IPS DF 6.9 (cell line): ENCODE data around the gene WASF3.

Experiments used
- DNase-seq: peaks from one replicate; pipeline ENCODE4 v3.0.0-alpha.2; 2013; ENCODE audit warnings: low read depth, low spot score
- H3K27ac ChIP-seq: one replicate; pipeline ENCODE4 v1.5.1; 2013; ENCODE audit warnings: low read length, control low read depth
- H3K27me3 ChIP-seq: 2 replicates; pipeline ENCODE4 v1.6.1; 2013; ENCODE audit warnings: mild to moderate bottlenecking, low read length; ENCODE audit not compliant: control insufficient read depth, insufficient read depth
- H3K36me3 ChIP-seq: 2 replicates; pipeline ENCODE4 v1.6.1; 2013; ENCODE audit warnings: low read length; ENCODE audit not compliant: control insufficient read depth, insufficient read depth
- H3K4me1 ChIP-seq: 2 replicates; pipeline ENCODE4 v1.6.1; 2013; ENCODE audit warnings: low read length; ENCODE audit not compliant: control insufficient read depth, insufficient read depth
- H3K4me3 ChIP-seq: 2 replicates; pipeline ENCODE4 v1.5.1; 2013; ENCODE audit warnings: mild to moderate bottlenecking, low read length
- H3K9me3 ChIP-seq: 2 replicates; pipeline ENCODE4 v1.6.1; 2013; ENCODE audit warnings: low read length, inconsistent platforms; ENCODE audit not compliant: control insufficient read depth, insufficient read depth
- WGBS: extraction: QIAGEN DNeasy Blood & Tissue Kit; methylation state at CpG from one replicate; pipeline ENCODE4 v1.1.7; 2013; ENCODE audit warnings: mixed read lengths, missing lambda C conversion rate; ENCODE audit not compliant: insufficient read length, insufficient coverage; 5-methylcytosine and 5-hydroxymethylcytosine counted together

The WASF3 gene

GRCh38 chr13:26653842-26654241 is 96.4 kb downstream of the WASF3 start:
- no peak overlapping the region for H3K4me3 ChIP-seq
- DNase-seq: no peak
- H3K27me3 ChIP-seq: no peaks in the 10 kb centered on the region
- no peaks in the 10 kb centered on the region for H3K36me3 ChIP-seq
- no peak overlapping the region for H3K27ac ChIP-seq
- no peaks in the 10 kb centered on the region for H3K9me3 ChIP-seq
- WGBS: no CpG with 5 or more reads among the region's 4 CpGs
- 0 out of 2 replicates have a peak, but pooled peaks cover 1% of the 10 kb centered on the region for H3K4me1 ChIP-seq

GRCh38 chr13:26656919-26657318 is 99.4 kb downstream of the WASF3 start:
- no peak overlapping the region for H3K27ac ChIP-seq
- no peaks in the 10 kb centered on the region for H3K9me3 ChIP-seq
- no peaks in the 10 kb centered on the region for H3K27me3 ChIP-seq
- no peak overlapping the region for H3K4me3 ChIP-seq
- DNase-seq: no peak
- no peaks in the 10 kb centered on the region for H3K36me3 ChIP-seq
- no CpG with 5 or more reads among the region's 4 CpGs for WGBS
- peaks cover 1% of the 10 kb centered on the region; the same call in 1 of the 2 replicates for H3K4me1 ChIP-seq

- Histone ChIP-seq H3K36me3 (no peaks in the 10 kb centered on the region), H3K4me3 (no peak overlapping the region), H3K4me1 (peaks cover 1% of the 10 kb centered on the region; the same call in 1 of the 2 replicates), H3K27me3 (no peaks in the 10 kb centered on the region), H3K9me3 (no peaks in the 10 kb centered on the region), H3K27ac (no peak overlapping the region)
- DNase-seq: no peak
- no CpG with 5 or more reads among the region's 4 CpGs for WGBS
Observed at GRCh38 chr13:26658448-26659385, 101.2 kb downstream of the WASF3 start.

- Histone ChIP-seq H3K4me3 (no peak overlapping the region), H3K9me3 (no peaks in the 10 kb centered on the region), H3K27ac (no peak overlapping the region), H3K36me3 (no peaks in the 10 kb centered on the region), H3K27me3 (no peaks in the 10 kb centered on the region), H3K4me1 (peaks cover 1% of the 10 kb centered on the region; the same call in 1 of the 2 replicates)
- DNase-seq: no peak
- no CpG with 5 or more reads among the region's 5 CpGs for WGBS
Observed at GRCh38 chr13:26660185-26660584, 102.7 kb downstream of the WASF3 start.

- Histone ChIP-seq H3K4me1 (peaks cover 1% of the 10 kb centered on the region; the same call in 1 of the 2 replicates), H3K27me3 (no peaks in the 10 kb centered on the region), H3K9me3 (no peaks in the 10 kb centered on the region), H3K36me3 (no peaks in the 10 kb centered on the region), H3K4me3 (no peak overlapping the region), H3K27ac (no peak overlapping the region)
- WGBS: no CpG with 5 or more reads among the region's 6 CpGs
- no peak for DNase-seq
Observed at GRCh38 chr13:26660766-26661165, 103.3 kb downstream of the WASF3 start.

GRCh38 chr13:26663791-26664190 is 106.3 kb downstream of the WASF3 start:
- Histone ChIP-seq H3K27ac (no peak overlapping the region), H3K4me3 (no peak overlapping the region), H3K4me1 (no peaks in the 10 kb centered on the region; the same call in 1 of the 2 replicates), H3K27me3 (no peaks in the 10 kb centered on the region), H3K9me3 (no peaks in the 10 kb centered on the region), H3K36me3 (no peaks in the 10 kb centered on the region)
- no CpG with 5 or more reads among the region's 4 CpGs for WGBS
- DNase-seq: no peak

- WGBS: no CpG with 5 or more reads among the region's 2 CpGs
Observed at GRCh38 chr13:26664286-26664685, 106.8 kb downstream of the WASF3 start.

GRCh38 chr13:26664876-26665275 is 107.4 kb downstream of the WASF3 start:
- no CpG with 5 or more reads among the region's 3 CpGs for WGBS

More at GRCh38 chr13:26664286-26664685, 106.8 kb downstream of the WASF3 start:
- H3K27ac ChIP-seq: no peak overlapping the region
- no peaks in the 10 kb centered on the region for H3K36me3 ChIP-seq
- no peak overlapping the region for H3K4me3 ChIP-seq
- DNase-seq: no peak
- H3K27me3 ChIP-seq: no peaks in the 10 kb centered on the region
- H3K4me1 ChIP-seq: no peaks in the 10 kb centered on the region; the same call in 1 of the 2 replicates
- no peaks in the 10 kb centered on the region for H3K9me3 ChIP-seq

GRCh38 chr13:26668357-26669146 is 111.1 kb downstream of the WASF3 start:
- Histone ChIP-seq H3K27ac (no peak overlapping the region), H3K4me1 (no peaks in the 10 kb centered on the region), H3K9me3 (no peaks in the 10 kb centered on the region), H3K36me3 (no peaks in the 10 kb centered on the region), H3K4me3 (no peak overlapping the region), H3K27me3 (no peaks in the 10 kb centered on the region)
- no CpG with 5 or more reads among the region's 5 CpGs for WGBS
- no peak for DNase-seq

More at GRCh38 chr13:26664876-26665275, 107.4 kb downstream of the WASF3 start:
- Histone ChIP-seq H3K4me3 (no peak overlapping the region), H3K36me3 (no peaks in the 10 kb centered on the region), H3K27me3 (no peaks in the 10 kb centered on the region), H3K4me1 (no peaks in the 10 kb centered on the region; the same call in 1 of the 2 replicates), H3K9me3 (no peaks in the 10 kb centered on the region), H3K27ac (no peak overlapping the region)
- no peak for DNase-seq

- H3K4me3 ChIP-seq: no peak overlapping the region
- no peak overlapping the region for H3K27ac ChIP-seq
- no peaks in the 10 kb centered on the region for H3K36me3 ChIP-seq
- H3K27me3 ChIP-seq: no peaks in the 10 kb centered on the region
- H3K4me1 ChIP-seq: no peaks in the 10 kb centered on the region
- no peak for DNase-seq
- H3K9me3 ChIP-seq: no peaks in the 10 kb centered on the region
- WGBS: no CpG with 5 or more reads among the region's 5 CpGs
Observed at GRCh38 chr13:26673890-26674289, 116.4 kb downstream of the WASF3 start.
